HCT116 (cell line): ENCODE data around the gene MAP3K6. TPM values are rescaled to one million over a fixed set of nuclear protein-coding genes. Genes with fewer than 3 reads are reported as not detected.

Source experiments
- ATAC-seq: fragments of 200-7000 bp; cut with Tn5 transposase; 2 replicates; pipeline ENCODE4 v1.9.1; 2020; ENCODE audit warnings: mild to moderate bottlenecking, moderate library complexity
- BruUV-seq: library from RNA; stranded (reverse); fragments of 400-500 nt; replicated peaks from 2 replicates; lab custom pipeline; 2021; lab: Mats Ljungman, UMichigan
- CTCF ChIA-PET: fragments of 300-600 bp; sonication (Branson Sonifier 250); formaldehyde crosslinking; loops from one replicate; lab custom pipeline; 2021; ENCODE audit warnings: antibody characterized with exemption; lab: Charles Lee
- POLR2A ChIA-PET: fragments of 300-600, 350-600 bp; sonication (Branson Sonifier 250); formaldehyde crosslinking; loops from one replicate; lab custom pipeline; 2021; ENCODE audit warnings: antibody characterized with exemption; lab: Charles Lee
- RAD21 ChIA-PET, 2 experiments: fragments of 300-600 bp; sonication (Branson Sonifier 250); formaldehyde crosslinking; loops; one replicate each; lab custom pipeline; 2023; ENCODE audit warnings: low total read pairs in 2 of 2; ENCODE audit not compliant: uncharacterized antibody in 2 of 2, unreplicated experiment in 2 of 2, low non-redundant PET in 1 of 2; lab: Charles Lee
- DNase-seq: peaks from one replicate; pipeline ENCODE4 v3.0.0-alpha.2; 2010; ENCODE audit warnings: low read depth, low spot score
- H2AFZ ChIP-seq: fragments of 200-600 bp; shearing (Covaris generic), sonication (generic); 2 replicates; pipeline ENCODE4 v1.6.1; 2017; ENCODE audit warnings: low read depth, mixed run types, mixed read lengths, antibody characterized with exemption, low read length; ENCODE audit not compliant: poor library complexity, severe bottlenecking
- H3K27ac ChIP-seq: 2 replicates; pipeline ENCODE4 v1.5.1; 2012; ENCODE audit warnings: low read depth, low read length
- H3K27me3 ChIP-seq: fragments of 200-600 bp; sonication (generic); 2 replicates; pipeline ENCODE4 v1.6.1; 2016; ENCODE audit warnings: mixed run types, low read length, mixed read lengths; ENCODE audit not compliant: insufficient read depth
- H3K36me3 ChIP-seq, 2 experiments: fragments of 200-500 bp in 1 of 2; fragments of 200-600 bp in 1 of 2; sonication (Bioruptor generic) in 1 of 2; sonication (generic) in 1 of 2; 2 replicates each; pipeline versions ENCODE4 v1.5.1 to v1.6.1; 2014 to 2016; ENCODE audit warnings: low read length in 2 of 2, inconsistent platforms in 1 of 2, mixed read lengths in 1 of 2, mixed run types in 1 of 2; ENCODE audit not compliant: insufficient read depth in 2 of 2, control insufficient read depth in 1 of 2
- H3K4me1 ChIP-seq, 2 experiments: fragments of 200-600 bp in 1 of 2; sonication (generic) in 1 of 2; 2 replicates each; pipeline versions ENCODE4 v1.5.1 to v1.6.1; 2012 to 2017; ENCODE audit warnings: low read length in 2 of 2, inconsistent platforms in 1 of 2, mild to moderate bottlenecking in 1 of 2, mixed read lengths in 1 of 2, mixed run types in 1 of 2, moderate library complexity in 1 of 2; ENCODE audit not compliant: insufficient read depth in 2 of 2, control insufficient read depth in 1 of 2
- H3K4me2 ChIP-seq: fragments of 200-600 bp; sonication (generic); 2 replicates; pipeline ENCODE4 v1.6.1; 2017; ENCODE audit warnings: mixed run types, low read length, mixed read lengths
- H3K4me3 ChIP-seq, 2 experiments: fragments of 200-600 bp in 1 of 2; sonication (generic) in 1 of 2; replicated peaks in 1 of 2; 2 replicates each; pipeline ENCODE4 v1.5.1; 2011 to 2016; ENCODE audit warnings: low read length in 2 of 2, control low read depth in 1 of 2, low read depth in 1 of 2, mild to moderate bottlenecking in 1 of 2, mixed read lengths in 1 of 2, mixed run types in 1 of 2
- H3K79me2 ChIP-seq: fragments of 200-600 bp; sonication (generic); 2 replicates; pipeline ENCODE4 v1.6.1; 2017; ENCODE audit warnings: mild to moderate bottlenecking, mixed run types, low read length, moderate library complexity, mixed read lengths; ENCODE audit not compliant: insufficient read depth
- H3K9ac ChIP-seq: fragments of 200-600 bp; sonication (generic); 2 replicates; pipeline ENCODE4 v1.6.1; 2016; ENCODE audit warnings: low read length, mixed read lengths
- H3K9me2 ChIP-seq: fragments of 200-600 bp; sonication (generic), shearing (Covaris generic); 2 replicates; pipeline ENCODE4 v1.6.1; 2017; ENCODE audit warnings: mixed run types, mild to moderate bottlenecking, moderate library complexity; ENCODE audit not compliant: insufficient read depth
- H3K9me3 ChIP-seq, 2 experiments: fragments of 200-500 bp in 1 of 2; fragments of 200-600 bp in 1 of 2; sonication (Bioruptor generic) in 1 of 2; sonication (generic) in 1 of 2; 2 replicates each; pipeline ENCODE4 v1.6.1; 2014 to 2017; ENCODE audit warnings: low read length in 2 of 2, mixed read lengths in 2 of 2, inconsistent platforms in 1 of 2, low read depth in 1 of 2, mild to moderate bottlenecking in 1 of 2, mixed run types in 1 of 2, moderate library complexity in 1 of 2; ENCODE audit not compliant: control insufficient read depth in 1 of 2, insufficient read depth in 1 of 2
- H4K20me1 ChIP-seq: fragments of 200-600 bp; sonication (generic), shearing (Covaris generic); 2 replicates; pipeline ENCODE4 v1.6.1; 2017; ENCODE audit warnings: mixed run types, mild to moderate bottlenecking, moderate library complexity; ENCODE audit not compliant: insufficient read depth
- CBX3 ChIP-seq: IDR thresholded peaks from 2 replicates; pipeline ENCODE4 v1.6.1; 2012; ENCODE audit warnings: low read depth
- CEBPB ChIP-seq: IDR thresholded peaks from 2 replicates; pipeline ENCODE4 v1.6.1; 2012; ENCODE audit warnings: low read depth
- ELF1 ChIP-seq: IDR thresholded peaks from 2 replicates; pipeline ENCODE4 v1.6.1; 2012; ENCODE audit warnings: low read depth, borderline replicate concordance
- EZH2phosphoT487 ChIP-seq: fragments of 200-600 bp; IDR thresholded peaks from 2 replicates; pipeline ENCODE4 v1.6.1; 2018; ENCODE audit warnings: antibody characterized with exemption, borderline replicate concordance
- JUND ChIP-seq: IDR thresholded peaks from 2 replicates; pipeline ENCODE4 v1.6.1; 2012
- POLR2A ChIP-seq: IDR thresholded peaks from 2 replicates; pipeline ENCODE4 v1.7.0; 2011; ENCODE audit warnings: borderline replicate concordance; ENCODE audit not compliant: insufficient read depth, insufficient read length; ENCODE audit errors: extremely low read depth
- SIN3A ChIP-seq: IDR thresholded peaks from 2 replicates; pipeline ENCODE4 v1.6.1; 2012; ENCODE audit warnings: low read depth
- SRF ChIP-seq: IDR thresholded peaks from 2 replicates; pipeline ENCODE4 v1.6.1; 2012; ENCODE audit warnings: low read depth
- TCF7L2 ChIP-seq: IDR thresholded peaks from 2 replicates; pipeline ENCODE4 v1.7.0; 2011; ENCODE audit warnings: borderline replicate concordance, inconsistent platforms; ENCODE audit not compliant: insufficient read depth, insufficient read length; ENCODE audit errors: extremely low read depth
- intact Hi-C: fragments of 100-400 bp; cut with micrococcal nuclease; formaldehyde crosslinking; loops from 2 replicates; pipeline ENCODE4 v1.10.0; 2022
- total RNA-seq: library from RNA; stranded (reverse); gene quantifications from one replicate; pipeline ENCODE4 v1.2.1, GENCODE V29; 2021; ENCODE audit not compliant: unreplicated experiment
- TF ChIP-seq, protein P1 (sequence below): IDR thresholded peaks from 2 replicates; pipeline ENCODE4 v1.6.1; 2011; ENCODE audit warnings: mild to moderate bottlenecking, low read length, moderate library complexity; ENCODE audit not compliant: insufficient replicate concordance; ENCODE audit errors: extremely low read depth
- TF ChIP-seq, protein P2 (sequence below): IDR thresholded peaks from 2 replicates; pipeline ENCODE4 v1.6.1; 2012
- TF ChIP-seq, protein P3 (sequence below): IDR thresholded peaks from 2 replicates; pipeline ENCODE4 v1.6.1; 2012; ENCODE audit warnings: low read depth

MAP3K6 gene
- total RNA-seq, 1 experiment from 2014 or later: 30.2 TPM

DNA sequence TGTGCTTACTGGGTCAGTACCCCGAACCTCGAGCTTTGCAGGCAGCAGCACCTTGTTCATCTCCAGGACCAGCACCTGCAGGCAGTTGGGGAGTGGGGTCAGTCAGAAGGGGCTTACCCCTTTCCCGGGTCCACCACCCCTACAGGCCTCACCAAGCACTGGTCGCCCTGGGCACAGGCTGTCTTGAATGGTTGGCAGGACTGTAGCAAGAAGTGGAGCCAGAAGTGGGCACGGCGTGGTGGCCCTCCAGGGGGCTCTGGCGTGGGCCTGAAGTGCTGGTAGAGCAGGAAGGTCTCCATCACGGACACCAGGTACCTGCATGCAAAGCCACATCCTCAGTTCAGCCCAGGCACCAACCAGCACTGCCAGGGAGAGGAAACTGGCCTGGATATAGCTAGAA, 5.2 kb downstream of the MAP3K6 start:
- CTCF ChIA-PET: interaction anchor here (0.6 to 1.3 kb wide), 3 partner anchors 8 to 59 kb away, joined by 3 read pairs; no protein-coding TSS in a partner anchor
- Histone ChIP-seq H3K4me2 (no peak overlapping the region), H3K36me3 (peaks cover 0 to 4% of the 10 kb centered on the region in 2 experiments; a peak in 1 of 4 replicates), H2AFZ (no peak overlapping the region), H4K20me1 (no peaks in the 10 kb centered on the region), H3K9ac (no peak overlapping the region), H3K4me1 (peaks cover 12 to 28% of the 10 kb centered on the region in 2 experiments; a peak in 3 of 4 replicates)
- no TSS peak for BruUV-seq
- TF ChIP-seq ELF1: no peak
- no peak for TF ChIP-seq CEBPB
- TF ChIP-seq, protein P1, sequence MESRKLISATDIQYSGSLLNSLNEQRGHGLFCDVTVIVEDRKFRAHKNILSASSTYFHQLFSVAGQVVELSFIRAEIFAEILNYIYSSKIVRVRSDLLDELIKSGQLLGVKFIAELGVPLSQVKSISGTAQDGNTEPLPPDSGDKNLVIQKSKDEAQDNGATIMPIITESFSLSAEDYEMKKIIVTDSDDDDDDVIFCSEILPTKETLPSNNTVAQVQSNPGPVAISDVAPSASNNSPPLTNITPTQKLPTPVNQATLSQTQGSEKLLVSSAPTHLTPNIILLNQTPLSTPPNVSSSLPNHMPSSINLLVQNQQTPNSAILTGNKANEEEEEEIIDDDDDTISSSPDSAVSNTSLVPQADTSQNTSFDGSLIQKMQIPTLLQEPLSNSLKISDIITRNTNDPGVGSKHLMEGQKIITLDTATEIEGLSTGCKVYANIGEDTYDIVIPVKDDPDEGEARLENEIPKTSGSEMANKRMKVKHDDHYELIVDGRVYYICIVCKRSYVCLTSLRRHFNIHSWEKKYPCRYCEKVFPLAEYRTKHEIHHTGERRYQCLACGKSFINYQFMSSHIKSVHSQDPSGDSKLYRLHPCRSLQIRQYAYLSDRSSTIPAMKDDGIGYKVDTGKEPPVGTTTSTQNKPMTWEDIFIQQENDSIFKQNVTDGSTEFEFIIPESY: no peak
- TF ChIP-seq EZH2phosphoT487: no peak
- TF ChIP-seq, protein P2, sequence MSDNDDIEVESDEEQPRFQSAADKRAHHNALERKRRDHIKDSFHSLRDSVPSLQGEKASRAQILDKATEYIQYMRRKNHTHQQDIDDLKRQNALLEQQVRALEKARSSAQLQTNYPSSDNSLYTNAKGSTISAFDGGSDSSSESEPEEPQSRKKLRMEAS: no peak
- no peak for TF ChIP-seq JUND
- TF ChIP-seq SRF: no peak
- TF ChIP-seq SIN3A: no peak
- no peak for TF ChIP-seq TCF7L2
- no peak for TF ChIP-seq POLR2A
- TF ChIP-seq, protein P3, sequence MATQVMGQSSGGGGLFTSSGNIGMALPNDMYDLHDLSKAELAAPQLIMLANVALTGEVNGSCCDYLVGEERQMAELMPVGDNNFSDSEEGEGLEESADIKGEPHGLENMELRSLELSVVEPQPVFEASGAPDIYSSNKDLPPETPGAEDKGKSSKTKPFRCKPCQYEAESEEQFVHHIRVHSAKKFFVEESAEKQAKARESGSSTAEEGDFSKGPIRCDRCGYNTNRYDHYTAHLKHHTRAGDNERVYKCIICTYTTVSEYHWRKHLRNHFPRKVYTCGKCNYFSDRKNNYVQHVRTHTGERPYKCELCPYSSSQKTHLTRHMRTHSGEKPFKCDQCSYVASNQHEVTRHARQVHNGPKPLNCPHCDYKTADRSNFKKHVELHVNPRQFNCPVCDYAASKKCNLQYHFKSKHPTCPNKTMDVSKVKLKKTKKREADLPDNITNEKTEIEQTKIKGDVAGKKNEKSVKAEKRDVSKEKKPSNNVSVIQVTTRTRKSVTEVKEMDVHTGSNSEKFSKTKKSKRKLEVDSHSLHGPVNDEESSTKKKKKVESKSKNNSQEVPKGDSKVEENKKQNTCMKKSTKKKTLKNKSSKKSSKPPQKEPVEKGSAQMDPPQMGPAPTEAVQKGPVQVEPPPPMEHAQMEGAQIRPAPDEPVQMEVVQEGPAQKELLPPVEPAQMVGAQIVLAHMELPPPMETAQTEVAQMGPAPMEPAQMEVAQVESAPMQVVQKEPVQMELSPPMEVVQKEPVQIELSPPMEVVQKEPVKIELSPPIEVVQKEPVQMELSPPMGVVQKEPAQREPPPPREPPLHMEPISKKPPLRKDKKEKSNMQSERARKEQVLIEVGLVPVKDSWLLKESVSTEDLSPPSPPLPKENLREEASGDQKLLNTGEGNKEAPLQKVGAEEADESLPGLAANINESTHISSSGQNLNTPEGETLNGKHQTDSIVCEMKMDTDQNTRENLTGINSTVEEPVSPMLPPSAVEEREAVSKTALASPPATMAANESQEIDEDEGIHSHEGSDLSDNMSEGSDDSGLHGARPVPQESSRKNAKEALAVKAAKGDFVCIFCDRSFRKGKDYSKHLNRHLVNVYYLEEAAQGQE: no peak
- TF ChIP-seq CBX3: no peak
- TF ChIP-seq, all 23 proteins: peak for 0
- POLR2A ChIA-PET: interaction anchor here (0.7 kb wide), 1 partner anchor 20 kb away, joined by 3 read pairs; the partner anchor contains the start of gene SYTL1
- H3K27ac ChIP-seq: no peak overlapping the region
- H3K27me3 ChIP-seq: no peaks in the 10 kb centered on the region
- no peak overlapping the region for H3K4me3 ChIP-seq
- H3K9me3 ChIP-seq: no peaks in the 10 kb centered on the region
- H3K9me2 ChIP-seq: no peaks in the 10 kb centered on the region
- ATAC-seq: no peak
- peaks cover 3% of the 10 kb centered on the region; the same call in 1 of the 2 replicates for H3K79me2 ChIP-seq
- DNase-seq: no peak
- intact Hi-C loops: no loop called here
- RAD21 ChIA-PET: no interaction called here
